IMR-90 (cell line): ENCODE results near the gene PIEZO1. TPM values are rescaled to one million over a fixed set of nuclear protein-coding genes. Genes with fewer than 3 reads are reported as not detected.
A peak's percentile ranks its signal among the peaks of the same experiment; 100 is the strongest.

Experiments used
- ATAC-seq: fragments of 200-7000 bp; cut with Tn5 transposase; 2 replicates; pipeline ENCODE4 v1.9.1; 2020; ENCODE audit warnings: low read depth, mild to moderate bottlenecking, moderate library complexity
- BruUV-seq: library from RNA; stranded (reverse); fragments of 400-500 nt; replicated peaks from 2 replicates; lab custom pipeline; 2021; lab: Mats Ljungman, UMichigan
- CTCF ChIA-PET: fragments of 300-600 bp; formaldehyde crosslinking; extraction: SDS; loops from one replicate; lab custom pipeline; 2021; ENCODE audit warnings: antibody characterized with exemption; lab: Yijun Ruan, JAX
- POLR2A ChIA-PET: fragments of 300-600 bp; sonication (Branson Sonifier 250); formaldehyde crosslinking; loops from one replicate; lab custom pipeline; 2022; ENCODE audit warnings: antibody characterized with exemption; ENCODE audit not compliant: unreplicated experiment; lab: Charles Lee
- DNase-seq: peaks from one replicate; pipeline ENCODE4 v3.0.0; 2013
- H2AFZ ChIP-seq: replicated peaks from 2 replicates; pipeline ENCODE3; 2013; ENCODE audit warnings: low read length, mild to moderate bottlenecking; ENCODE audit not compliant: poor library complexity
- H2AK5ac ChIP-seq: 2 replicates; pipeline ENCODE4 v1.6.1; 2013; ENCODE audit warnings: low read depth, low read length, inconsistent platforms
- H2AK9ac ChIP-seq: replicated peaks from 2 replicates; pipeline ENCODE3; 2013; ENCODE audit warnings: mild to moderate bottlenecking, low read depth, low read length, moderate library complexity; ENCODE audit not compliant: poor library complexity
- H2BK120ac ChIP-seq: 2 replicates; pipeline ENCODE4 v1.6.1; 2013; ENCODE audit warnings: low read depth, low read length, inconsistent platforms
- H2BK15ac ChIP-seq: 3 replicates; pipeline ENCODE4 v1.6.1; 2013; ENCODE audit warnings: low read depth, low read length, inconsistent platforms
- H2BK20ac ChIP-seq: 2 replicates; pipeline ENCODE4 v1.6.1; 2013; ENCODE audit warnings: low read depth, mild to moderate bottlenecking, inconsistent platforms, low read length, moderate library complexity
- H2BK5ac ChIP-seq: 2 replicates; pipeline ENCODE4 v1.6.1; 2013; ENCODE audit warnings: mild to moderate bottlenecking, low read depth, low read length, inconsistent platforms; ENCODE audit not compliant: poor library complexity, severe bottlenecking
- H3K14ac ChIP-seq: replicated peaks from 2 replicates; pipeline ENCODE4 v1.6.1; 2013; ENCODE audit warnings: low read depth, low read length, inconsistent platforms
- H3K18ac ChIP-seq: 2 replicates; pipeline ENCODE4 v1.6.1; 2013; ENCODE audit warnings: low read depth, low read length, control low read depth
- H3K23ac ChIP-seq: 2 replicates; pipeline ENCODE4 v1.6.1; 2013; ENCODE audit warnings: low read depth, low read length, inconsistent platforms
- H3K27ac ChIP-seq: 2 replicates; pipeline ENCODE4 v1.5.1; 2013; ENCODE audit warnings: mild to moderate bottlenecking, control low read depth, low read length; ENCODE audit not compliant: insufficient read depth
- H3K27me3 ChIP-seq: 2 replicates; pipeline ENCODE4 v1.6.1; 2013; ENCODE audit warnings: low read length; ENCODE audit not compliant: control insufficient read depth, insufficient read depth
- H3K36me3 ChIP-seq: 2 replicates; pipeline ENCODE4 v1.6.1; 2013; ENCODE audit warnings: low read length, mixed read lengths; ENCODE audit not compliant: control insufficient read depth, insufficient read depth
- H3K4ac ChIP-seq: 2 replicates; pipeline ENCODE4 v1.6.1; 2013; ENCODE audit warnings: low read depth, low read length, inconsistent platforms
- H3K4me1 ChIP-seq: 2 replicates; pipeline ENCODE4 v1.6.1; 2013; ENCODE audit warnings: low read length, mixed read lengths; ENCODE audit not compliant: control insufficient read depth, insufficient read depth
- H3K4me2 ChIP-seq: 2 replicates; pipeline ENCODE4 v1.6.1; 2013; ENCODE audit warnings: low read depth, mild to moderate bottlenecking, control low read depth, low read length, moderate library complexity
- H3K4me3 ChIP-seq: 2 replicates; pipeline ENCODE4 v1.5.1; 2013; ENCODE audit warnings: low read depth, mild to moderate bottlenecking, control low read depth, low read length, moderate library complexity; ENCODE audit not compliant: insufficient read depth
- H3K56ac ChIP-seq: 2 replicates; pipeline ENCODE4 v1.6.1; 2013; ENCODE audit warnings: low read length, inconsistent platforms; ENCODE audit not compliant: insufficient read depth; ENCODE audit errors: extremely low read depth
- H3K79me1 ChIP-seq, 2 experiments: 2 replicates each; pipeline ENCODE4 v1.6.1; 2013; ENCODE audit warnings: low read length in 2 of 2, inconsistent platforms in 1 of 2, low read depth in 1 of 2
- H3K9ac ChIP-seq: 2 replicates; pipeline ENCODE4 v1.6.1; 2013; ENCODE audit warnings: low read depth, low read length, control low read depth
- H3K9me1 ChIP-seq: 2 replicates; pipeline ENCODE4 v1.6.1; 2013; ENCODE audit warnings: low read length, inconsistent platforms; ENCODE audit not compliant: insufficient read depth
- H3K9me3 ChIP-seq: 2 replicates; pipeline ENCODE4 v1.6.1; 2013; ENCODE audit warnings: low read length; ENCODE audit not compliant: control insufficient read depth, insufficient read depth
- H4K20me1 ChIP-seq: 2 replicates; pipeline ENCODE4 v1.6.1; 2013; ENCODE audit warnings: low read length, inconsistent platforms; ENCODE audit not compliant: insufficient read depth
- H4K5ac ChIP-seq: 2 replicates; pipeline ENCODE4 v1.6.1; 2013; ENCODE audit warnings: mild to moderate bottlenecking, low read depth, low read length, control low read depth
- H4K8ac ChIP-seq, 2 experiments: 2 replicates each; pipeline ENCODE4 v1.6.1; 2013; ENCODE audit warnings: low read depth in 2 of 2, low read length in 2 of 2, control low read depth in 1 of 2, inconsistent platforms in 1 of 2
- H4K91ac ChIP-seq: 2 replicates; pipeline ENCODE4 v1.6.1; 2013; ENCODE audit warnings: low read depth, low read length, inconsistent platforms; ENCODE audit not compliant: insufficient read depth
- BHLHE40 ChIP-seq: fragments of 150-350 bp; IDR thresholded peaks from 2 replicates; pipeline ENCODE4 v1.6.1; 2016; ENCODE audit warnings: mild to moderate bottlenecking, low read depth, low read length
- CEBPB ChIP-seq: IDR thresholded peaks from 2 replicates; pipeline ENCODE4 v1.6.1; 2012; ENCODE audit warnings: low read depth, low read length, improper control_type of control experiment
- CHD1 ChIP-seq: IDR thresholded peaks from 2 replicates; pipeline ENCODE4 v1.6.1; 2012; ENCODE audit warnings: low read depth, low read length, improper control_type of control experiment
- CTCF ChIP-seq: conservative IDR thresholded peaks from 2 replicates; pipeline ENCODE4 v1.5.1; 2012; ENCODE audit warnings: mild to moderate bottlenecking, low read depth, low read length, improper control_type of control experiment
- FOS ChIP-seq: fragments of 150-350 bp; IDR thresholded peaks from 2 replicates; pipeline ENCODE4 v1.6.1; 2016; ENCODE audit warnings: low read depth, low read length
- MAFK ChIP-seq: IDR thresholded peaks from 2 replicates; pipeline ENCODE4 v1.6.1; 2012; ENCODE audit warnings: low read depth, low read length, improper control_type of control experiment
- MAZ ChIP-seq: IDR thresholded peaks from 2 replicates; pipeline ENCODE4 v1.6.1; 2012; ENCODE audit warnings: low read depth, mild to moderate bottlenecking, low read length, improper control_type of control experiment, moderate library complexity, borderline replicate concordance
- MXI1 ChIP-seq: IDR thresholded peaks from 2 replicates; pipeline ENCODE4 v1.6.1; 2012; ENCODE audit warnings: low read depth, mild to moderate bottlenecking, low read length, moderate library complexity, borderline replicate concordance
- NFE2L2 ChIP-seq: fragments of 150-350 bp; IDR thresholded peaks from 2 replicates; pipeline ENCODE4 v1.6.1; 2016; ENCODE audit warnings: low read depth, mild to moderate bottlenecking, low read length
- POLR2A ChIP-seq: IDR thresholded peaks from 2 replicates; pipeline ENCODE4 v1.6.1; 2012; ENCODE audit warnings: mild to moderate bottlenecking, low read depth, low read length
- RAD21 ChIP-seq: IDR thresholded peaks from 2 replicates; pipeline ENCODE4 v1.6.1; 2012; ENCODE audit warnings: low read length, improper control_type of control experiment
- RFX5 ChIP-seq: IDR thresholded peaks from 2 replicates; pipeline ENCODE4 v1.8.0; 2012; ENCODE audit warnings: low read depth, mild to moderate bottlenecking, low read length, moderate library complexity
- SMC3 ChIP-seq: fragments of 150-350 bp; IDR thresholded peaks from 2 replicates; pipeline ENCODE4 v1.6.1; 2016; ENCODE audit warnings: low read depth, mild to moderate bottlenecking, antibody characterized with exemption, low read length, moderate library complexity
- USF2 ChIP-seq: fragments of 150-350 bp; IDR thresholded peaks from 2 replicates; pipeline ENCODE4 v1.6.1; 2017; ENCODE audit warnings: mild to moderate bottlenecking, antibody characterized with exemption, low read length, low read depth
- WGBS, 2 experiments: methylation state at CpG; one replicate each; pipeline versions ENCODE4 v1.1.5 to v1.1.7; 2013; ENCODE audit warnings: missing lambda C conversion rate in 2 of 2; ENCODE audit not compliant: insufficient read length in 1 of 2; ENCODE audit errors: extremely low coverage in 2 of 2; 5-methylcytosine and 5-hydroxymethylcytosine counted together
- dilution Hi-C: fragments of 300-500 bp; cut with HindIII; formaldehyde crosslinking; loops from one replicate; pipeline ENCODE4 v1.14.3; 2018; ENCODE audit warnings: low sequenced_read_pairs; ENCODE audit not compliant: unreplicated experiment
- in situ Hi-C: fragments of 300-500 bp; cut with MboI; formaldehyde crosslinking; loops from 3 replicates; pipeline ENCODE4 v1.14.3; 2019; ENCODE audit warnings: low sequenced_read_pairs, inconsistent platforms, mixed read lengths
- intact Hi-C: fragments of 100-400 bp; cut with micrococcal nuclease; formaldehyde crosslinking; loops from 2 replicates; pipeline ENCODE4 v1.10.0; 2022
- polyA plus RNA-seq, 3 experiments: library from polyadenylated mRNA; depleted of rRNA; stranded (reverse); fragments of >200 nt; gene quantifications; 2 replicates each; pipeline ENCODE4 v1.2.3, GENCODE V29; 2012; ENCODE audit warnings: low replicate concordance in 1 of 3
- total RNA-seq: library from RNA; depleted of rRNA; stranded (reverse); fragments of >200 nt; gene quantifications from 2 replicates; pipeline ENCODE4 v1.2.3, GENCODE V29; 2012

PIEZO1 gene
- total and polyA plus RNA-seq, 2 of the 4 experiments (the other 2 are of a cell fraction): 36.2 to 372 TPM

- H3K27ac ChIP-seq: no peak overlapping the region
- DNase-seq: no peak
- H3K9ac ChIP-seq: no peak overlapping the region
- WGBS, 2 experiments: 56% methylated on average over 7 of the region's 32 CpGs; no CpG with 5 or more reads in 1 of the 2 experiments
- H4K91ac ChIP-seq: no peak overlapping the region
- H3K9me1 ChIP-seq: no peaks in the 10 kb centered on the region
- H3K4me3 ChIP-seq: no peak overlapping the region
- TF ChIP-seq RFX5: no peak
- TF ChIP-seq RAD21: no peak
- TF ChIP-seq USF2: no peak
- TF ChIP-seq NFE2L2: no peak
- no peak for TF ChIP-seq POLR2A
- TF ChIP-seq SMC3: no peak
- no peak for TF ChIP-seq MXI1
- no peak for TF ChIP-seq CTCF
- no peak for TF ChIP-seq CEBPB
- TF ChIP-seq CHD1: no peak
- TF ChIP-seq FOS: no peak
- no peak for TF ChIP-seq BHLHE40
- no peak for TF ChIP-seq MAFK
- no peak for TF ChIP-seq MAZ
- ChIA-PET CTCF (no interaction called here), POLR2A (no interaction called here)
- no peak; the same call in 1 of the 2 replicates for ATAC-seq
- no peaks in the 10 kb centered on the region; the same call in 1 of the 2 replicates for H3K27me3 ChIP-seq
- H4K8ac ChIP-seq: no peak overlapping the region
- H2BK5ac ChIP-seq: no peak overlapping the region
- no TSS peak for BruUV-seq
- H3K23ac ChIP-seq: no peak overlapping the region
- H2BK120ac ChIP-seq: no peak overlapping the region
- peak overlapping the region; percentile 41 for H2AFZ ChIP-seq
- no peak overlapping the region for H3K4ac ChIP-seq
- no peaks in the 10 kb centered on the region for H3K9me3 ChIP-seq
- intact Hi-C loops: no loop called here
- no peak overlapping the region for H4K5ac ChIP-seq
- H2BK15ac ChIP-seq: no peak overlapping the region
- H2AK9ac ChIP-seq: peak overlapping the region; percentile 24
- in situ Hi-C loops: no loop called here
- dilution Hi-C loops: no loop called here
- H3K18ac ChIP-seq: no peak overlapping the region
- H4K20me1 ChIP-seq: 0 out of 2 replicates have a peak, but pooled peaks cover 9% of the 10 kb centered on the region
- peaks cover 7% of the 10 kb centered on the region; the same call in 1 of the 2 replicates for H3K36me3 ChIP-seq
- H3K4me2 ChIP-seq: no peak overlapping the region
- no peak overlapping the region for H2AK5ac ChIP-seq
- H3K56ac ChIP-seq: no peak overlapping the region
- H2BK20ac ChIP-seq: no peak overlapping the region
- H3K4me1 ChIP-seq: no peaks in the 10 kb centered on the region
- no peak overlapping the region for H3K14ac ChIP-seq
- H3K79me1 ChIP-seq: no peaks in the 10 kb centered on the region
Measured at GRCh38 chr16:88678224-88678979, 106.6 kb downstream of the PIEZO1 start.
